ENCODE data around the gene MSRB2. TPM values are rescaled to one million over a fixed set of nuclear protein-coding genes. Genes with fewer than 3 reads are reported as not detected.

The MSRB2 gene
- total and polyA plus RNA-seq, 2 donors: 14.2 to 26.2 TPM

DNA sequence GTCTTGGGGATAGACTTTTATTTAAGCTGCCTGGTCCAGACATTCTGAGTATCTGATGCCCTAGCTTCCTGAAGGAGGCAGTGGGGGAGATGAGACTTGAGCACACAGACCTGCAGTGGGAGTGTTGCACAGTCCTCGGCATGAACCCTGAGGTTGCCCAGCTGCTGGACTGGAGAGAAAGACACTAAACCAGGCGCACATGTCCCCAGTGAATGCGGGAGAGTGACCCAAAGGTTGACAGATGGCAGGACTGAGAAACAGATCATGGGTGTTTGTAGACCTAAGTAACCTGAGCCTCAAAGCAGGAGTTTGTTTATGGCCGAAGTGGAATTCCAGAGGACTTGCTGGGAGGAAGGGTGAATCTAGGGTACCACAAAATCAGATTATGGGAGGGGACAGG, 15.7 kb upstream of the MSRB2 start:
- Histone ChIP-seq H3K27ac (ENCODE audit: low read depth in 1 of 2, low read length in 1 of 2) (no peak overlapping the region), H3K9me3 (ENCODE audit: control insufficient read depth in 2 of 2, insufficient read depth in 1 of 2, low read length in 1 of 2) (no peaks in the 10 kb centered on the region), H3K4me1 (ENCODE audit: control insufficient read depth in 2 of 2, insufficient read depth in 2 of 2, low read length in 2 of 2) (no peaks in the 10 kb centered on the region), H3K4me3 (ENCODE audit: low read length in 2 of 2) (no peak overlapping the region), H3K36me3 (ENCODE audit: control insufficient read depth in 2 of 2, insufficient read depth in 2 of 2, low read length in 1 of 2) (no peaks in the 10 kb centered on the region), H3K27me3 (ENCODE audit: control insufficient read depth in 2 of 2, insufficient read depth in 1 of 2, low read length in 1 of 2) (peaks cover 0 to 8% of the 10 kb centered on the region in 2 donors)
- 79% methylated on average over 4 of the region's 4 CpGs for WGBS
- no peak for DNase-seq (ENCODE audit: low read depth in 6 of 9, low spot score in 9 of 9)

DNA sequence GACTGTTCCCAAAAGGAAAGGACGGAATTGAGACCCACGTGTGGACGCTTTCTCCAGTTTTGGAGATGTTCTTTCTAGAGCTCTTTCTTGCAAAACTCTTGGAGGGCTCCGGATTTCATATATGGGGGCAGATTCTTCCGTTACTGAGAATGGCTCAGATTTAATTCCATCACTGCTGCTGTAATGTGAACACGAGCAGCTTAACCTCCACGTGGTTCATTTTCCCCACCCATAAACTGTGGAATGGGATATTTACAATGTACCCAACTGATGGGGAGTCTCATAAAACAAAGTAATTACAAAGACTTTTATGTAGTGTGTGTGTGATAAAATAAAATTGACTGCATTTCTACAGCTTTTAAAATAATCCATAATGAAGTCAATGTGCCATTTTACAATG, 15.1 kb upstream of the MSRB2 start:
- Histone ChIP-seq H3K36me3 (ENCODE audit: control insufficient read depth in 2 of 2, insufficient read depth in 2 of 2, low read length in 1 of 2) (no peaks in the 10 kb centered on the region), H3K4me3 (ENCODE audit: low read length in 2 of 2) (no peak overlapping the region), H3K27ac (ENCODE audit: low read depth in 1 of 2, low read length in 1 of 2) (no peak overlapping the region), H3K27me3 (ENCODE audit: control insufficient read depth in 2 of 2, insufficient read depth in 1 of 2, low read length in 1 of 2) (peaks cover 0 to 8% of the 10 kb centered on the region in 2 donors), H3K9me3 (ENCODE audit: control insufficient read depth in 2 of 2, insufficient read depth in 1 of 2, low read length in 1 of 2) (no peaks in the 10 kb centered on the region), H3K4me1 (ENCODE audit: control insufficient read depth in 2 of 2, insufficient read depth in 2 of 2, low read length in 2 of 2) (no peaks in the 10 kb centered on the region)
- no peak for DNase-seq (ENCODE audit: low read depth in 6 of 9, low spot score in 9 of 9)
- WGBS: 84% methylated on average over 7 of the region's 7 CpGs

DNA sequence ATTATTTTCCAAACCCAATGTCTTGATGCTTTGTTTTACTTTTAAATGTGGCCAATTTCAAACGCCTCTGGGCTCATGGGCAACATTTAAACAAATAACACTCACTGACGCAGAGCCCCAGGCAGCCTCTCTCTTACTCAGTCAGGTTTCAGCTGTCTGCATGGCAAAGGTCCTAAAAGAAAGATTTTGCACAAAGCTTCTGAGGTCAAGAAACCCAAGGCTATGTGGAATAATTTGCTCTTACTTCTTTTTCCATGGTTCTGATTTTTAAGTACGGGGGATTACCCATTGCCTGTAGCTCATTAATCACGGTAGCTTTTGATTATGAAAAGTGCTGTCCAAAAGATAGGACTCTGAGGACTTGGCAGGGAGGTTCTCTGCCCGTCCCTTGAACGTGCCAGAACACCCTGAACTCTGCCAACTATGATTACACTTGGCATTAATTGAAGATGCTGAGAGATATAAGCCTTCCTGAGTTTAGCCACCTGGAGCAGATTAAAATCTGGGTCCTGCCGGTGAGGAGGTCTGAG, 14.1 kb upstream of the MSRB2 start:
- H3K4me1 ChIP-seq (ENCODE audit: control insufficient read depth in 2 of 2, insufficient read depth in 2 of 2, low read length in 2 of 2): no peaks in the 10 kb centered on the region
- H3K4me3 ChIP-seq (ENCODE audit: low read length in 2 of 2): no peak overlapping the region
- peaks cover 0 to 8% of the 10 kb centered on the region in 2 donors for H3K27me3 ChIP-seq (ENCODE audit: control insufficient read depth in 2 of 2, insufficient read depth in 1 of 2, low read length in 1 of 2)
- H3K27ac ChIP-seq (ENCODE audit: low read depth in 1 of 2, low read length in 1 of 2): no peak overlapping the region
- 84% methylated on average over 7 of the region's 7 CpGs for WGBS
- no peaks in the 10 kb centered on the region for H3K36me3 ChIP-seq (ENCODE audit: control insufficient read depth in 2 of 2, insufficient read depth in 2 of 2, low read length in 1 of 2)
- DNase-seq (ENCODE audit: low read depth in 6 of 9, low spot score in 9 of 9): no peak
- no peaks in the 10 kb centered on the region for H3K9me3 ChIP-seq (ENCODE audit: control insufficient read depth in 2 of 2, insufficient read depth in 1 of 2, low read length in 1 of 2)

DNA sequence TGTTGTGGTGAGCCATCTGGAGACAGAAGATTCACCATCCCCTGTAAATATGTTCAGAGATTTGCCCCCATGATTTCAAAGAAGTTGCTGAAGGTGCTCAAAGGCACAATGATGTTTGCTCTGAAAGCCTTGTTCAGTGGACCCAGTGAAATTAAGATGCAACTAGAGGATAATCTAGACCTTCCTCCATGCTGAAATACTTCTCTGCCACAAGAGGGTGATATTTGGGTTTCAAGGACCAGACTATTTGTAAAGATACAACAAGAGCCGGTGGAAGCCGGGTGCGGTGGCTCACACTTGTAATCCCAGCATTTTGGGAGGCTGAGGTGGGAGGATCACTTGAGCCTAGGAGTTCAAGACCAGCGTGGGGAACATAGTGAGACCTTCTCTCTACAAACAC, 13.5 kb upstream of the MSRB2 start:
- H3K4me1 ChIP-seq (ENCODE audit: control insufficient read depth in 2 of 2, insufficient read depth in 2 of 2, low read length in 2 of 2): no peaks in the 10 kb centered on the region
- DNase-seq (ENCODE audit: low read depth in 6 of 9, low spot score in 9 of 9): no peak
- 96% methylated on average over 4 of the region's 4 CpGs for WGBS
- no peaks in the 10 kb centered on the region for H3K9me3 ChIP-seq (ENCODE audit: control insufficient read depth in 2 of 2, insufficient read depth in 1 of 2, low read length in 1 of 2)
- no peaks in the 10 kb centered on the region for H3K36me3 ChIP-seq (ENCODE audit: control insufficient read depth in 2 of 2, insufficient read depth in 2 of 2, low read length in 1 of 2)
- peaks cover 0 to 6% of the 10 kb centered on the region in 2 donors for H3K27me3 ChIP-seq (ENCODE audit: control insufficient read depth in 2 of 2, insufficient read depth in 1 of 2, low read length in 1 of 2)
- no peak overlapping the region for H3K4me3 ChIP-seq (ENCODE audit: low read length in 2 of 2)
- H3K27ac ChIP-seq (ENCODE audit: low read depth in 1 of 2, low read length in 1 of 2): no peak overlapping the region

DNA sequence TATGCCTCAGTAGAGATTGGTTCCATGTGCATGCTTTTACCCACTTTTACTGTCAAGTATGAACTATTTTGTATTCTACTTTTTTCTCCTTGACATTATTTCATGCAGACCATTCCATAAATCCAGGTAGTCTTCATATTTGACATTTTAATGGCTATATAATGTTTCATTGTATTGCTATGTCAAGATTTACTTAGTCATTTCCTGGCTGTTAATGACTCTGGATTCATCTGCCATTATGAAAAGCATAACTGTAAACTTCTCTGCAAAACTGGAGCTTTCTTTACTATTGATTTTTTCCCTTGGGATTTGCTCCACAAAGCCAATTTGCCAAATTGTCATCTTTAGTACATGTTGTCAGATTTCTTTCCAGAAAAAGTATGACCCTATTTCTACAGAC, 6.8 kb upstream of the MSRB2 start:
- Histone ChIP-seq H3K9me3 (ENCODE audit: control insufficient read depth in 2 of 2, insufficient read depth in 1 of 2, low read length in 1 of 2) (no peaks in the 10 kb centered on the region), H3K4me1 (ENCODE audit: control insufficient read depth in 2 of 2, insufficient read depth in 2 of 2, low read length in 2 of 2) (no peaks in the 10 kb centered on the region), H3K36me3 (ENCODE audit: control insufficient read depth in 2 of 2, insufficient read depth in 2 of 2, low read length in 1 of 2) (no peaks in the 10 kb centered on the region), H3K4me3 (ENCODE audit: low read length in 2 of 2) (no peak overlapping the region), H3K27ac (ENCODE audit: low read depth in 1 of 2, low read length in 1 of 2) (no peak overlapping the region), H3K27me3 (ENCODE audit: control insufficient read depth in 2 of 2, insufficient read depth in 1 of 2, low read length in 1 of 2) (no peaks in the 10 kb centered on the region)
- no peak for DNase-seq (ENCODE audit: low read depth in 6 of 9, low spot score in 9 of 9)

DNA sequence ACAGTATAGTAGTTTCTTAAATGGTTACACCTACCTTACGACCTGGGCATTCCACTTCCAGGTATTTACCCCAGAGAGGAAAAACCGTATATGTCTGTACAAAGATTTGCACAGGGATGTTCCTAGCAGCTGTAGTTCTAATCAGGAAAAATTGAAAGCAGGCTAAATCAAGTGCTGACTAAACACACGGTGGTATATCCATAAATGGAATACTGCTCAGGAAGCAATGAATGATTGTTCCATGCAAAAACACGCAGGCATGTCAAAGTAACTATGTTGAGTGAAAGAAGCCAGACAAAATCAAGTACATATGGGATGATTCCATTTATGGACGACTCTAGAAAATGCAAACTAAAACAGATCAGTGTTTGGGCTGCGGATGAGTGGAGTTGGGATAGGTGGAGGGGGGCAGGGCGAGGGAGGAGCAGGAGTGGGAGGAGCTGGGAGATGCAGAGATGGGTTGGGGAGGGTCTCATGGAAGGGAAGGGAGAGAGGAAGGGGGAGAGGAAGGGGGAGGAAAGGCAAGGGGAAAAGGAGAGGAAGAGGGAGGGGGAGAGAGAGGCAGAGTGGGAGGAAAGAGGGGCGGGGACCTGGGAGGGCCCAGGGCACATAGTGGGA, 484 bp upstream of the MSRB2 start:
- WGBS: 70% methylated on average over 8 of the region's 8 CpGs
- Histone ChIP-seq H3K27me3 (ENCODE audit: control insufficient read depth in 2 of 2, insufficient read depth in 1 of 2, low read length in 1 of 2) (no peaks in the 10 kb centered on the region), H3K9me3 (ENCODE audit: control insufficient read depth in 2 of 2, insufficient read depth in 1 of 2, low read length in 1 of 2) (no peaks in the 10 kb centered on the region), H3K4me1 (ENCODE audit: control insufficient read depth in 2 of 2, insufficient read depth in 2 of 2, low read length in 2 of 2) (peaks cover 8 to 15% of the 10 kb centered on the region in 2 donors), H3K4me3 (ENCODE audit: low read length in 2 of 2) (peak overlapping the region in 1 of 2 donors; percentile 84), H3K36me3 (ENCODE audit: control insufficient read depth in 2 of 2, insufficient read depth in 2 of 2, low read length in 1 of 2) (no peaks in the 10 kb centered on the region), H3K27ac (ENCODE audit: low read depth in 1 of 2, low read length in 1 of 2) (no peak overlapping the region)
- no peak for DNase-seq (ENCODE audit: low read depth in 6 of 9, low spot score in 9 of 9)

- Histone ChIP-seq H3K4me1 (ENCODE audit: control insufficient read depth in 2 of 2, insufficient read depth in 2 of 2, low read length in 2 of 2) (peaks cover 8 to 15% of the 10 kb centered on the region in 2 donors), H3K9me3 (ENCODE audit: control insufficient read depth in 2 of 2, insufficient read depth in 1 of 2, low read length in 1 of 2) (no peaks in the 10 kb centered on the region), H3K4me3 (ENCODE audit: low read length in 2 of 2) (peak overlapping the region; percentile 81 to 84), H3K27me3 (ENCODE audit: control insufficient read depth in 2 of 2, insufficient read depth in 1 of 2, low read length in 1 of 2) (no peaks in the 10 kb centered on the region), H3K36me3 (ENCODE audit: control insufficient read depth in 2 of 2, insufficient read depth in 2 of 2, low read length in 1 of 2) (no peaks in the 10 kb centered on the region), H3K27ac (ENCODE audit: low read depth in 1 of 2, low read length in 1 of 2) (peak overlapping the region; percentile 66 to 90)
- peak in 7 of 9 donors; percentile 21 to 72 (median 44) for DNase-seq (ENCODE audit: low read depth in 6 of 9, low spot score in 9 of 9)
- 22% methylated on average over 21 of the region's 21 CpGs for WGBS
These were observed 805 bp downstream of the MSRB2 start for GRCh38 chr10:23095966-23096801.

DNA sequence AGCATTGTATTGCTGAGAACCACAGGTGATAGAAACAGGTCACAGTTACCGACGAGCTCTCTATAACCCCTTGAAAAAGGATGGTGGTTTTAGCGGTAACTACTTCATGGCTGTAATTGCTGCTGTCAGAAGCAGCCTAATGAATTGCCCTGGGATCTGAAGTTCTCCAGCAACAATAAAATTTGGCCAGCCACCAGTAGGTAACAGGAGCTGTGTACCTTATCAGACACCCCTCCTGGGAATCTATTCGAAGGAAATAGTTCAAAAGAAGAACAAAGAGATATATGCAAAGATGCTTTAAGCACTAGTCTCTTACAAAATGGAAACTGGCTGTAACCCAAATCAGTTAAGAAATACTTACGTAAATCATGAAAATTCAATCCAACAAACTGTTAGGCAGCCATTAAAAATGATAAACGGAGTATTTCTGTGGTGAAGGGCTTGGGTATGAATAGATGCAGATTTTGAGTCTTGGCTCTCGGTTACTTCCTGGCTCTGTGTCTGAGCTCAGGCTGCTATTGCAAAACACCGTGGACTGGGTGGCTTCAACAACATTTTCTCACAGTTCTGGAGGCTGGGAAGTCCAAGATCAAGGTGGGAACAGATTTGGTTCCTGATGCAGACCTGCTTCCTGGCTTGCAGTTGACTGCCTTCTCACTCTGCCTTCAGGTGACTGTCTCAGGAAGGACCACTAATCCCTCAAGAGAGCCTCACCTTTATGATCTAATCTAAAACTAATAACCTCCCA, 1.6 kb downstream of the MSRB2 start:
- H3K27me3 ChIP-seq (ENCODE audit: control insufficient read depth in 2 of 2, insufficient read depth in 1 of 2, low read length in 1 of 2): no peaks in the 10 kb centered on the region
- H3K36me3 ChIP-seq (ENCODE audit: control insufficient read depth in 2 of 2, insufficient read depth in 2 of 2, low read length in 1 of 2): no peaks in the 10 kb centered on the region
- no peak overlapping the region for H3K4me3 ChIP-seq (ENCODE audit: low read length in 2 of 2)
- H3K4me1 ChIP-seq (ENCODE audit: control insufficient read depth in 2 of 2, insufficient read depth in 2 of 2, low read length in 2 of 2): peaks cover 8 to 15% of the 10 kb centered on the region in 2 donors
- DNase-seq (ENCODE audit: low read depth in 6 of 9, low spot score in 9 of 9): peak in 2 of 9 donors; percentile 5 to 23
- H3K27ac ChIP-seq (ENCODE audit: low read depth in 1 of 2, low read length in 1 of 2): peak overlapping the region; percentile 3 to 36
- H3K9me3 ChIP-seq (ENCODE audit: control insufficient read depth in 2 of 2, insufficient read depth in 1 of 2, low read length in 1 of 2): no peaks in the 10 kb centered on the region
- 68% methylated on average over 8 of the region's 8 CpGs for WGBS

DNA sequence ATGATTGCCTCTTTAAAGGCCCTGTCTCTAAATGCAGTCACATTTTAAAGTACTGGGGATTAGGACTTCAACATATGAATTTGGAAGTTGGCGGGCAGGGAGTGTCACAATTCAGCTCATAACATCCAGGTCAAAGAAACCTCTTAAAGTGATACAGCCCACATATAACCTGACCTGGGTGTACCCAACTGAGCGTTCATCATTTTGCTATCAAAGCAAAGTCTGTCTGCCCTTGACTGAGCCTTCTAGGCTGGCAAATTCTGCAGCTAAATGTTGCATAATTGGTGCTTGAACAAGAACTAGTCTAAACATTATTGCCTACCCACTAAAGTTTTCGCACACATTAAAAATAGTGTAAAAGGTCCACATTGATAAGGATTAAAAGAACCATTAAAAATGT, 3.7 kb downstream of the MSRB2 start:
- H3K27ac ChIP-seq (ENCODE audit: low read depth in 1 of 2, low read length in 1 of 2): no peak overlapping the region
- H3K4me1 ChIP-seq (ENCODE audit: control insufficient read depth in 2 of 2, insufficient read depth in 2 of 2, low read length in 2 of 2): peaks cover 8 to 15% of the 10 kb centered on the region in 2 donors
- no peaks in the 10 kb centered on the region for H3K27me3 ChIP-seq (ENCODE audit: control insufficient read depth in 2 of 2, insufficient read depth in 1 of 2, low read length in 1 of 2)
- peaks cover under 1 to 1% of the 10 kb centered on the region in 2 donors for H3K36me3 ChIP-seq (ENCODE audit: control insufficient read depth in 2 of 2, insufficient read depth in 2 of 2, low read length in 1 of 2)
- no peaks in the 10 kb centered on the region for H3K9me3 ChIP-seq (ENCODE audit: control insufficient read depth in 2 of 2, insufficient read depth in 1 of 2, low read length in 1 of 2)
- no peak overlapping the region for H3K4me3 ChIP-seq (ENCODE audit: low read length in 2 of 2)
- DNase-seq (ENCODE audit: low read depth in 6 of 9, low spot score in 9 of 9): no peak
- 97% methylated on average over 3 of the region's 3 CpGs for WGBS

All from thymus (tissue), 11 donors.